SK-N-MC (cell line): Measurements from ENCODE around the gene RSU1.

Experiments
- DNase-seq: peaks from one replicate; pipeline ENCODE4 v3.0.0-alpha.2; 2011; ENCODE audit warnings: low read depth, low spot score
- H3K27ac ChIP-seq: fragments of 200-600 bp; sonication (generic); 2 replicates; pipeline ENCODE4 v1.5.1; 2016; ENCODE audit warnings: mixed run types
- H3K36me3 ChIP-seq: fragments of 200-600 bp; sonication (generic); 2 replicates; pipeline ENCODE4 v1.6.1; 2017; ENCODE audit warnings: antibody characterized with exemption, low read length, mixed read lengths; ENCODE audit not compliant: insufficient read depth
- H3K4me3 ChIP-seq: fragments of 200-600 bp; sonication (generic); 2 replicates; pipeline ENCODE4 v1.5.1; 2016
- H3K9ac ChIP-seq: fragments of 200-600 bp; sonication (generic); 2 replicates; pipeline ENCODE4 v1.8.0; 2017; ENCODE audit warnings: mixed run types, mixed read lengths; ENCODE audit not compliant: insufficient read length
- H3K9me3 ChIP-seq: fragments of 200-600 bp; sonication (generic); 2 replicates; pipeline ENCODE4 v1.6.1; 2017; ENCODE audit warnings: low read depth, mild to moderate bottlenecking, antibody characterized with exemption, low read length, moderate library complexity, mixed read lengths
- EZH2 ChIP-seq: fragments of 200-600 bp; sonication (generic); IDR thresholded peaks from one replicate; pipeline ENCODE4 v1.6.1; 2017; ENCODE audit warnings: antibody characterized with exemption
- FOXP2 ChIP-seq: optimal IDR thresholded peaks from 2 replicates; pipeline ENCODE3; 2011; ENCODE audit warnings: mild to moderate bottlenecking, moderate library complexity; ENCODE audit not compliant: insufficient read depth; ENCODE audit errors: extremely low read length, control extremely low read depth
- POLR2AphosphoS5 ChIP-seq: IDR thresholded peaks from 2 replicates; pipeline ENCODE4 v1.6.1; 2012; ENCODE audit warnings: mild to moderate bottlenecking, low read depth, low read length, borderline replicate concordance

Gene RSU1

GRCh38 chr10:16646181-16647059, 170.8 kb downstream of the RSU1 start:
- H3K9me3 ChIP-seq, result no peaks in the 10 kb centered on the region
- H3K27ac ChIP-seq, result no peak overlapping the region

GRCh38 chr10:16644146-16644545, 173.1 kb downstream of the RSU1 start:
- Histone ChIP-seq H3K9ac (no peak overlapping the region), H3K4me3 (no peak overlapping the region), H3K9me3 (no peaks in the 10 kb centered on the region), H3K36me3 (no peaks in the 10 kb centered on the region), H3K27ac (no peak overlapping the region)
- no peak for DNase-seq
- no peak for TF ChIP-seq EZH2
- TF ChIP-seq FOXP2, result no peak
- no peak for TF ChIP-seq POLR2AphosphoS5

More at GRCh38 chr10:16646181-16647059, 170.8 kb downstream of the RSU1 start:
- no peak for DNase-seq
- H3K4me3 ChIP-seq, result no peak overlapping the region
- H3K9ac ChIP-seq, result no peak overlapping the region
- no peaks in the 10 kb centered on the region for H3K36me3 ChIP-seq
- TF ChIP-seq FOXP2 (no peak), EZH2 (no peak), POLR2AphosphoS5 (no peak)

GRCh38 chr10:16643502-16643901, 173.7 kb downstream of the RSU1 start:
- H3K9ac ChIP-seq, result no peak overlapping the region
- H3K4me3 ChIP-seq, result no peak overlapping the region
- H3K36me3 ChIP-seq, result no peaks in the 10 kb centered on the region
- no peaks in the 10 kb centered on the region for H3K9me3 ChIP-seq
- H3K27ac ChIP-seq, result no peak overlapping the region
- no peak for DNase-seq
- TF ChIP-seq FOXP2, result no peak
- no peak for TF ChIP-seq EZH2
- no peak for TF ChIP-seq POLR2AphosphoS5

- H3K4me3 ChIP-seq, result no peak overlapping the region
- no peak overlapping the region for H3K9ac ChIP-seq
- no peak for TF ChIP-seq EZH2
- no peak for TF ChIP-seq FOXP2
- TF ChIP-seq POLR2AphosphoS5, result no peak
- DNase-seq, result no peak
- H3K36me3 ChIP-seq, result no peaks in the 10 kb centered on the region
- no peaks in the 10 kb centered on the region for H3K9me3 ChIP-seq
- no peak overlapping the region for H3K27ac ChIP-seq
Measured at GRCh38 chr10:16640153-16640552, 177.1 kb downstream of the RSU1 start.

GRCh38 chr10:16639471-16639870, 177.8 kb downstream of the RSU1 start:
- no peak for TF ChIP-seq POLR2AphosphoS5
- TF ChIP-seq EZH2, result no peak
- no peak for TF ChIP-seq FOXP2
- no peak for DNase-seq
- no peak overlapping the region for H3K9ac ChIP-seq

GRCh38 chr10:16632996-16633395, 184.2 kb downstream of the RSU1 start:
- no peak for TF ChIP-seq EZH2
- TF ChIP-seq POLR2AphosphoS5, result no peak
- TF ChIP-seq FOXP2, result no peak
- Histone ChIP-seq H3K27ac (no peak overlapping the region), H3K9me3 (no peaks in the 10 kb centered on the region), H3K9ac (no peak overlapping the region), H3K36me3 (no peaks in the 10 kb centered on the region), H3K4me3 (no peak overlapping the region)
- no peak for DNase-seq

More at GRCh38 chr10:16639471-16639870, 177.8 kb downstream of the RSU1 start:
- Histone ChIP-seq H3K27ac (no peak overlapping the region), H3K9me3 (no peaks in the 10 kb centered on the region), H3K4me3 (no peak overlapping the region), H3K36me3 (no peaks in the 10 kb centered on the region)

GRCh38 chr10:16626697-16627096, 190.5 kb downstream of the RSU1 start:
- H3K36me3 ChIP-seq, result no peaks in the 10 kb centered on the region
- no peak overlapping the region for H3K4me3 ChIP-seq
- TF ChIP-seq POLR2AphosphoS5, result no peak
- no peak for TF ChIP-seq EZH2
- TF ChIP-seq FOXP2, result no peak
- no peaks in the 10 kb centered on the region for H3K9me3 ChIP-seq
- no peak for DNase-seq
- H3K27ac ChIP-seq, result no peak overlapping the region
- no peak overlapping the region for H3K9ac ChIP-seq

- Histone ChIP-seq H3K9me3 (no peaks in the 10 kb centered on the region), H3K36me3 (no peaks in the 10 kb centered on the region), H3K27ac (no peak overlapping the region), H3K4me3 (no peak overlapping the region), H3K9ac (no peak overlapping the region)
- no peak for DNase-seq
- no peak for TF ChIP-seq FOXP2
- no peak for TF ChIP-seq EZH2
- no peak for TF ChIP-seq POLR2AphosphoS5
Measured at GRCh38 chr10:16612981-16613355, 204.3 kb downstream of the RSU1 start.

GRCh38 chr10:16612115-16612980, 204.9 kb downstream of the RSU1 start:
- H3K36me3 ChIP-seq, result no peaks in the 10 kb centered on the region
- no peak for TF ChIP-seq FOXP2
- TF ChIP-seq POLR2AphosphoS5, result no peak
- no peak for TF ChIP-seq EZH2
- no peak overlapping the region for H3K4me3 ChIP-seq
- no peaks in the 10 kb centered on the region for H3K9me3 ChIP-seq
- no peak for DNase-seq
- no peak overlapping the region for H3K27ac ChIP-seq
- H3K9ac ChIP-seq, result no peak overlapping the region
